IPS DF 19.7 (cell line): Measurements from ENCODE around the gene SYTL3.

ENCODE experiments used
- DNase-seq: peaks from one replicate; pipeline ENCODE4 v3.0.0-alpha.2; 2013; ENCODE audit warnings: low read depth, low spot score

Gene SYTL3

DNA sequence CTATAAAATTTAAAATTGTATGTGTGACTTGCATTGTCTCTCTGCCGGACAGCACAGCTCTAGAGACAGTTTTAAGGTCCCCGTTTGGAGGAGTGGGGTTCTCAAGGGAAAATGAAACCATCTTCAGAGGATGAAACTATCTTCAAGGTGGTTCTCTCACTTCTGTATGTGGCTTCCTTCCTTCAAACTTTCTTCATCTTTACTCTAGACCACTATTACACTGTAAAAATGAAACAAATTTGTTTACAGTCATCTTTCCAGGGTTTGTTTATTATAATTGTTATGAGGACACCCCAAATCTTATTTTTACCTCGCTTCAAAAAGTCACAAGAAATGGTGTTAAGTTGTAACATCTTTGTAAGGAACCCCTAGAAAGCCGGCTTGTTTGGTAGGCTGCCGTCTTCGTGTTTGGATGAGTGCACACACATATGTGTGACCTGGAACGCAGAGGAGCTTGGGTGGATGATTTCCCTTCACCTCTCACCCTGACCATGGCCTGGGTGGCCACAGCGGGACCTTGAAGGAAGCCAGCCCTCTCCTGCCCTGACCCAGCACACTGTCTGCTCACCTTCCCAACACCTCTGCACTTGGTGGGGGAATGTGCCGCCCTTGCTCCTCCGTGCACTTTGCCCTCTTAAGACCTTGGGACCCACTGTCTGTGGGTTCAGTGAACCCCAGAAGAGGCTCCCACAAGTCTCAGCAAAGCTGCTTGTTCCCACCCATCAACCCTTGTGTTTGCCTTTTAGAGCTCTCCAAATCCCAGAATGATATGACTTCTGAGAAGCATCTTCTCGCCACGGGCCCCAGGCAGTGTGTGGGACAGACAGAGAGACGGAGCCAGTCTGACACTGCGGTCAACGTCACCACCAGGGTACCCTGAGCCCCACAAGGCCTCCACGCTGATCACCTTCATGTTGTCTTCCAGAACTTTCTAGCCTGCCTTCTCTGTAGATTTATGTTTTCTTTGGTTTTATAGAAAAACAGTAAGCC is 67.8 kb downstream of the SYTL3 start:
- no peak for DNase-seq

DNA sequence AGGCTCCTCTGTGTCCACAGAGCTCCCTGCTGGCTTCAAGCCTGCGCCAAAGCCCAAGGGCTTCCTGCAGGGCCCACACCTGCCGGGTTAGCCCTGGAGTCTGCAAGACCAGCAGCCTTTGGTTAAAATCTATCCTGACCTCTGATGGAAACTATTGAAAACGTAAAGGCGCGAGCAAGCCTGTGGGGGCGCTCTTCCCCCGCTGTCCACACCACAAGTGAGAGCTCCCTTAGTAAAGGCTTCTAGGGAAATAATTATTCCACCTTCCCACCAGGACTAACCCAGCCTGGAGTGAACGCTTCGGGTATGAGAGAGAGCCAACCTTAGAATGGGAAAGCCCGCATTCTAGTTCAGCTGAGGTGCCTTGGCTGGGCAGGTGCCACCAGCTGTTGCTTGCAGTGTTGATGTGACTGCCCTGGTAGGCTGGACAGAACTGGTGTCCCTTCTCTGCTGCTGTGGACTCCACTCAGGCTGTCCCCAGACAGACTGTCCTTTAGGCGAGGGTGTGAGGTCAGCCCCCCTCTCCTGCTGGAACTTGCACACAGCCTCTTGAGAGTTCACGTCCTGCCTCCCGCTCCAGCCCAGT is 68.7 kb downstream of the SYTL3 start:
- DNase-seq = peak; percentile 59

DNA sequence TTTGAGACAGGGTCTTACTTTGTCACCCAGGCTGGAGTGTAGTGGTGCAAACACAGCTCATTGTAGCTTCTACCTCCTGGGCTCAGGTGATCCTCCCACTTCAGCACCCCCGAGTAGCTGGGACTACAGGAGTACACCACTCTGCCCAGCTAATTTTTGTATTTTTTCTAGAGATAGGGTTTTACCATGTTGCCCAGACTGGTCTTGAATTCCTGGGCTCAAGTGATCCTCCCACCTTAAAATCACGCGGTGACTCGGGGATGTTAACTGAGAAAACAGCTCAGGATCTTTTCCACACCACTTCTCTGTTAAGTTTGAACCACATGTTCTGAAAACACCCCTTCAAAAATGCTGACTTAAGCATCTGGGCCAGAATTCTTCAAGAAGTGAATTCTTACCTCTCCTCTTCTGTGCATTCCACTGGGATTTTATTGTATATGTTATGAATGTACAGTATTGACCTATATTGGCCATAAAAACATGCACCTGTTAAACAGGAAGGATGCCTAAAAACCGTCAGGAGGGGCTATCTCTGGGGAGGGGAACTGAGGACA is 72.4 kb downstream of the SYTL3 start:
- no peak for DNase-seq

DNA sequence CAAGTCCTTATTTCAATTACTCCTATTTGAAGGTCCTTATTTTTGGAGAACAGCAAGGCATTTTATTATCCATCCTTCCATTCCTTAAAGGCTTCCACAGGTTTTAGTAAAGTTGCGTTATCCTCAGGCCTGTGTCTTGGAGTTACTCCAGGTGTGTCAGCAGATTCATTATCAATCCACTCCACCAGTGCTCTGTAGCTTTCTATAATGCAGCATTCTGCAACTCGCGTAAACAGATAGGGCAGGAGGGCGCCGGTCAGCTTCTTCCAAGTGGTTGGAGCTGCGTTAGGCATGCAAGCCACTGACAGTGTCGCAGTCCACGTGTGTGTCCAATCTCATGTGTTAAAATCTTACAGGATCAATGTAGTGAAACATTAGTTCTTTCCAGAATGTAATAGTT is 75.8 kb downstream of the SYTL3 start:
- DNase-seq = no peak

DNA sequence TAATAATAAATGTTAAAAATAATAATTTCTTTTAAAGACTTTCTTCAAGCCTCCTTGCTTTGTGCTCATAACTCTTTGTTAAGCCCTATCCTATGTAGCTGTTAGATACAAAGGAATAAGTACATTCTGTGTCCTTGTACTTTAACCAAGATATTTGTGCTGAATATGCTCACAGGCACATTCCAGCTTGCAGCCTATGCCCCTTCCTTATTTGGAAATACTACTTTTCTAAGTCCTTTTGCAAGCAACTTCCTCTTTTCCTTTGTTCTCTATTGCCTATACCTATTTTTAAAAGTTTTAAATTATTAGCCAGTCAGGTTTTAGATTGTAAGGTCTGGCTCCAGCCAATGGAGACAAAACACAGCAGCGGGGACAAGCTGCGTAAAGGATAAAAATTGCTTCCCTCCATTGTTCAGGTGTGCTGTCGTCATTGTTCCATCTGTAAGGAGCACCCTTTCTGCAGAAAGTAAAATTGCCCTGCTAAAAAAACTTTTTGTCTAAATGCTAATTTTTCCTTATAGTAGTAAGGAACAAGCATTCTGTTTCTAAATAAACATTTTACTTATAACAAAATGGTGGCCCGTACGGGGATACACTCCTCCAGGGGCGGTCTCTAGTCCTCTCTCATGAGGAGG is 80.2 kb downstream of the SYTL3 start:
- no peak for DNase-seq

DNA sequence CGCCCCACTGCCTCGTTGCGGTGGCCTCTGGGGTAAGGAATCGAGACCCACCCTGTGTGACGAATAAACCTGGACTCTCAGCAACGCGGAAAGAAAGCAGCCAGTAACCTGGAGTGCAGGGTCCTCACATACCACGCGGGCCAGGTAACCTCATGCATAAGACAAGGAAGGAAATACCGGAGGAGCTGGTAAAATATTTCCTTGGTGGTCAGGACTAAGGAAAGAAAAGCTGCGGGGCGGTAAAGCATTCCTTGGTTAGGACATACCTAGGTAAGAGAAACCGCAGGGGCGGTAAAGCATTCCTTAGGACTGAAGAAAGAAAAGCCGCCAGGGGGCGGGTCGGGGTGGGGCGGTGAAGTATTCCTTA is 80.7 kb downstream of the SYTL3 start:
- DNase-seq = peak; percentile 45

DNA sequence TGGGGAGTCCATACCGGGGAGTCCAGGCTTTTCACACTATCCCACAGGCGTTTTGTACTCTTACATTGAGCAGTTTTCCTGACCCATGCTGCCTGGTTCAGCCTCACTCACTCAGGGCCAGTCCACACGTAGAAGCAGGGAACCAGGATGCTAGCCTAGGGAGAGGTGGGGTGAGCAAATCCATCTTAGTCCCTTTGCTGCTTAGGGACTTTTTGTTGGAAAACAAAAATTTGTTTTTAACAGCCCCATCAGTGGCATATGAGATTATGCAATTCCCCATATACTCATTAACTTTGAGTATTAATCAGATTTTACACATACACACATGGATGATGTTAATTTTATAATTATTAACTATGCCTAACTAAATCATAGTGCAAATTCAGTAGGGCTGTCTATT is 85.2 kb downstream of the SYTL3 start:
- DNase-seq = no peak

DNA sequence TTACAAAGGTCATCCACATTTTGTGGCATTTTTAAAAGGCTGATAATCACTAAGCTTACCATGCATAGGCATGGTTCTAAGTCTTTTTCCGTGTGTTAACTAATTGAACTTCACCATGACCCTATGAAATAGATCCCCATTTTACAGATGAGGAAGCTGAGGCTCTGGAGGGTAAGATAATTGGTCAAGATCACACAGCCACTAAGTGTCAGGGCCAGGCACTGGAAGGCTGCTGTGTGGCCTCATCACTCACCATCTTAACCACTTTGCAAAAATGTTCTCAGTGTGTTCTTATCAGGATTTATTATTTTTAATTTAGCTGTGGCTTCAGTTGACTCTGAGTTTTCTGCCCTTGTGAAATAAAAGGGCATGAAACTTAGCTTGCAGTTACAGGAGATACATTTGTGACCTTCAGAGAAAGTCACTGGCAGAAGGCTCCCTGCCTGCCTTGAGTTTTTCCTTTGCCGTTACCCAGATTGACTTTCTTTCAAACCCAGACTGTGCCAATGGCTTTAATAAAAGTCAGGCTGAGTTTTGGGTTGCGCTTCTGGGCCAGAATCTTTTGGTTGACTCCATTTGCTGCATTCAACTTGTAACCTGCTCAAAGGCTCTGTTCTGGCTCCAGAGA is 87.3 kb downstream of the SYTL3 start:
- no peak for DNase-seq

DNA sequence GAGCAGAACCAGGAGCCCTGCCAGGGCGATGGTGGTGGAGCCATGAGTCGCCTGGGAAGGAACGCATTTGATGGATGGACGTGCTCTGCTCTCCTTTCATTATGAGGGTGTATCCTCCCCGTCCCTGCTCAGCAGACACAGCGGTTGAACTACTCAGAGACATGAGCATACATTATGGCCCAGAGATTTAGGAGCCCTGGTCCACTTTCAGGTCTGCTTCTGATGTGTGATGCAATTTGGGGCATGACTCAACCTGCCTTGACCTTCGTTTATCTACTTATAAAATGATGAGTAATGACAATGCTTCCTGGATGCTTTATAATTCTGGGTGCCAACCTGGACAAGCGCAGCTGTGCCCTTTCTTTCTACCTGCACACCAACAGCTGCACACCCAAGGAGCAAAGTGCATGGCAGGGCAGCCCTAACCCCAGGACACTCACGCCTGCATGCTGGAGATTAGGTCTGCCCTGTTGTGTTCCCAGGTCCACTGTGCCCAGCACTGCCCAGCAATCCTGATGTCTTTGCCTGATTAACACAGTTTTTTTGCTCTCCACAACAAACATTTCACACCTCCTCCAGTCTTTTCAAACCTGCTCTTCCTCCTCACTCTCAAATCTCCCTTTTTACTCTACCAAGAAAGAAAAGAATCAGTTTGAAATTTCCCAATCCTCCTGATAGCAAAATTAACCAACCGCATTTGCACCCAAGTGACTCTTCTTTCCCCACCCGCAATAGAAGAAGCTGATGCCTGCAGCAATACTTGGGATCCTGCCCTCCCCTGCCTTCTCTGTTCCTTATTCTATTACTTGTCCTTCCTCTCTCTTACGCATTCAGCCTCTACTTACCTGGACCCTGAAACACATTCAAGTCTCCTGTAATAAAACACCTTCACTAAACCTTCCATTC is 88.1 kb downstream of the SYTL3 start:
- no peak for DNase-seq

DNA sequence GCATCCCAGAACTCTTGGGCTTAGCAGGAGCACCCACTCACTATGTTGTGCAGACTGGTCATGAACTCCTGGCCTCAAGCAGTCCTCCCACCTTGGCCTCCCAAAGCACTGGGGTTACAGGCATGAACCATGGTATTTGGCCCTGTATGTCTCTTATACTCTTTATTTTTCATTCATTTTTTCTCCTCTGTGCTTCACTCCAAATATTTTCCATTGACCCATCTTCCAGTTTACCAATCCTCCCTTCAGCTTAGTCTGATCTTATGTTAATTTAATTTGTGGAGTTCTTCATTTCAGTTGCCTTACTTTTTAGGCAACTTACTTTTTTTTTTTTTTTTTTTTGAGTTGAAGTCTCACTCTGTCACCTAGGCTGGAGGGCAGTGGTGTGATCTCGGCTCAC is 89.8 kb downstream of the SYTL3 start:
- DNase-seq = no peak

DNA sequence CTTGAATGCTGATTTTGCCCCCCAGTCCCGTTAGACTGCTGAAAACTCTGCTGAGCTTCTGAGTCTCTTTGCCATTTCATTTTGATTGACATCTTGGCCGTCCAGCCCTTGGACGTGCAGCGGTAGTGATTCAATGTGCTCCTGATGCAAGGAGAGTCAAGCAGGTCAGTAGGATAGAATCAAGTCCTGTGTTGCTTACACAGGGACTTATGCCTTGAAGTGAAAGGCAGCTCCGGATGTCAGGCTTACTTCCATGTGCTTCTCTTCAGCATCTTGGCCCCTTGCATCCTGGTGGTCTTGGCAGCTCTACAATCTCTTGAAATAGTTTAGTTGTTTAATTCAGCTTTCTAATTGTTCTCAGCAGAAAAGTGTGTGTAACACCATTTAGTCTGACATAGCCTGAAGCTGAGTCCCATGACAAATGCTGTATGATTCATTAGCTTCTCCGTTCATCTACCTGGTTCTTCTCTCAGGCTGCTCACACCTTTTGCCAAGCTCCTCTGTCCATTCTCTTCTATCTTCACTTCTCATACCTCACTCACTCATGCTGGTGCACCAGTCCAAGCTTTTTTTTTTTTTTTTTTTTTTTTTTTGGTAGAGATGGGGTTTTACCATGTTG is 93.3 kb downstream of the SYTL3 start:
- DNase-seq = no peak

DNA sequence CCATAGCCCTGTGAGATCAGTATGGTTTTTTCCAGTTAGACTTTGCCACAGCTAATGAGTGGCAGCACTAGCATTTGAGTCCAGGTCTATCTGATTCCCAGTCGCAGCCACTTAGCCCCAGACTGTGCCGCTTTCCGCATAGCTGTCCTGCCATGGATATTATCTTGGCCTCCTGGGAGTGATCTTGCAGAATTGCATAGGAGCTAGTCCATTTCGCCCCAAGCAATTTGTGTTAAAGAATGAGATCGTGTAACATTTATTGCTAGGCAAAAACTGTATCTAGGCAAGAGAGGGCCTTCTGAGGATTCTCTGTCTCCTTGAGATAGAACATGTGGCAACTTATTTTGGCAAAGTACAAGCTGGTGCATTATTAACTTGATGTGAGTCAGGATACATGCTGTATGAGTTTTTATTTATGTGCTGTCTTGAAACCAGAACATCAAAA is 95.2 kb downstream of the SYTL3 start:
- DNase-seq = no peak

DNA sequence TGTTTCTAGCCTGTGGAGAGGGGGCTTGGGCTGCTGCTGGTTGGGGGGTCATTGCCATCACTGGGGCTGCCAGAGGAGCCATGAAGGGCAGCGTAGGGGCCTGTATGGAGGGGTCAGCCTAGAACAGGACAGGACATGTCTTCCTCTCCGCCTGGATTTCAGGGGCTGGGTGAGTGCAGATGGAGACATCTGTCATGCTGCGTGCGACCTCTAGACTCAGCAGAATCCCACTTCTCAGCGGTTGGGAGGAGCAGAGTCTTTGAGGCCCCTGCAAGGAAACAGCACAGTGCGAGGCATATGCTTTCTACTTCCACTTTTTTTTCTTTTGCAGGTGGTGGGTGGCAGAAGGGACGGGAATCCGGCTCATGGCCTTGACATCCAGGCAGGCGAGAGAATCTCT is 101.4 kb downstream of the SYTL3 start:
- no peak for DNase-seq

DNA sequence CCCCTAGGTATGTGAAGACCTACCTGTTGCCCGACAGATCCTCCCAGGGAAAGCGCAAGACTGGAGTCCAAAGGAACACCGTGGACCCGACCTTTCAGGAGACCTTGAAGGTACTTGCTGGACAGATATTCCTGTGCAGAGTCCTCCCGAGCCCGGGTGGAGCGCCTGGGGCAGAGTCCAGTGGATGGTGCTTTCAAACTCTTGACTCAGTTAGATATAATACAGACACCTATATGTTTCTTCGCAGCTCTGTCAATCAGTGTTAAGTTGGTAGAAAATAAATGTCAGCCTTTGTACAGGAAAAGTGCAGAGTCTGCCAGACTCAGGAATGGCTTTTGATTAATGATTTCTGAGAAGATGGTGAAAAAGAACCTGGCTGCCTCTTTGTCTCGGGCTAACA is 102.1 kb downstream of the SYTL3 start:
- DNase-seq = no peak

DNA sequence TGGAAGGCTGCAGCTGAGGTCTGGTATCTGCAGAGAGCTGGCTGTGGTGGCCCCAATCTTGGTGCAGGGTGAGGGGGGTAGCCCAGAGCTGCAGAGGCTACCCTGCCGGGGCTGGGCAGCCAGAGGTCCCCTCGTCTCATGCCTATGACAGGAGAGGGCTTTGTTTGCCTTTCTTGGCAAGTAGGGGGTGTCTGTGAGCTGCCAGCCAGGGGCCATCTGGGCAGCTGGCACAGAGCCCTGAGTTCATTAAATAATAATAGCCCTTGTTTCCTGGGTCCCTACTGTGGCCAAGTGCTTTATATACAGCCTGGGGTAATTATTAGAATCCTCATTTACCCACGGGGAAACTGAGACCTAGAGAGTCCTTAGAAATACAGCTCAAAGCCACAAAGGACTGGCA is 102.8 kb downstream of the SYTL3 start:
- DNase-seq = no peak

DNA sequence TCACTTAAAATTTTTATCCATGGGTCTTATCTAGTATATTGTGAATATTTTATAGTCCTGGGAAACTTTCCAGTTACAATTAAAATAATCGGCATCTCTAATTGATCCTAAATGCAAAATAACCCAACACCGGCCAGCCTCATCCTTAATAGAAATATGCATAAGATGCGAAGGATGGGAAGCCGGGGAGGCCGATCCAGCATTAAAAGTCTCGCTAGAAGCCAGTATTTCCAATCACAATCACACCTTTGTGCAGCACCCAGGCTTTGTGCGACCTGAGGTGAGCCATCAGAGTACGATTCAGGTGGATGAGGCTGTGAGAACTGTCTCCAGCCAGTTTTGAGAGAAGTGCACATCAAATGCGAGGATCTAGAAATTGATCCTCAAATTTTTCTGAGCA is 104.0 kb downstream of the SYTL3 start:
- no peak for DNase-seq

DNA sequence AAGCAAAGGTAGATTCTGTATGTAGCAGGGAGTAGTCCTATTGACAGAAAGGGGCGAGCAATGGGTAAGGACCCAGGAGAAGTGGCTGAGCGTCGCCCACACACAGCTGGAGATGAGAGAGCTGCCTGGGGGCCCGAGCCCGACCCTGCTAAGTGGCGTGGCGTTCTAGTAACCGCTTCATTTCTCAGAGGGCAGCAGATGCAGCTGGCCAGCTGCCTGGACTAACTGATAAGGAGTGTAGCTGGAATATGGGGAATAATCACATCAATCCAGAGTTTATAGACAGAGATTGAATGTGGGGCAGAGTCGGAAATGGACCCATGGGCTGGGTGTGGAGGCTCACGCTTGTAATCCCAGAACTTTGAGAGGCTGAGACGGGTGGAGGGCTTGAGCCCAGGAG is 104.9 kb downstream of the SYTL3 start:
- DNase-seq = no peak

DNA sequence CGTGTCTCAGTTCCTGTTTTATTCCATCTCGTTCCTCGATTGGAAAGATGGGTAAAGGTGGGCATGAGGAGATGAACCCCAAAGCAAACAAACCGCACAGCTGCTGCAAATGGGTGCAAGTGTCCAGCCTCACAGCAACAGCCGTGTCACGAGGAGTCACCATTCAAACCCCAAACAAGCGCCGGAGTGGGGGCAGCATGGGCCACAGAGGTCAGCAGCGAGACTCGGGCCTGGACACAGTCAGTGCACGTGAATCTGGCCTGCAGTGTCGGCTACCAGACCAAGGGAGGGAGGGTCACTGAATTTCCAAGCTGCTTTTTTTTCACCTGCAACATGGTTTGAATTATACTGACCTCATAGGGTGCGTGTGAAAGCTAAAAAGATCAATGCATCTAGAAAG is 105.8 kb downstream of the SYTL3 start:
- no peak for DNase-seq

DNA sequence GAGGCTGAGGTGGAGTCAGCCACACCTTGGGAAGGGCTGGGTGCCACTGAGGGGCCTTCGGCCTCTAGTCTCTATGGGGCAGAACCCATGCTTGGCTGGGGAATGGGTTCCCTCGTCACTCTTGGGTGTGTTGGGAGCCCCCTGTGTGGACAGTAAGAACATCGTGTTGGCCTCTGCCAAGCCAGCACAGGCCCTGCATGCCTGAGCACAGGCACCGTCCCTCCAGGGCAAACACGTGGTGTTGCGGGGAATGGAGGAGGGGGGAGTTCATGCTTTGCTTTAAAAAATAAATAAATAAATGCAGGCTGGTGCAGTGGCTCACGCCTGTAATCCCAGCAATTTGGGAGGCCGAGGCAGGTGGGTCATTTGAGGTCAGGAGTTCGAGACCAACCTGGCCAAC is 106.3 kb downstream of the SYTL3 start:
- DNase-seq = no peak

DNA sequence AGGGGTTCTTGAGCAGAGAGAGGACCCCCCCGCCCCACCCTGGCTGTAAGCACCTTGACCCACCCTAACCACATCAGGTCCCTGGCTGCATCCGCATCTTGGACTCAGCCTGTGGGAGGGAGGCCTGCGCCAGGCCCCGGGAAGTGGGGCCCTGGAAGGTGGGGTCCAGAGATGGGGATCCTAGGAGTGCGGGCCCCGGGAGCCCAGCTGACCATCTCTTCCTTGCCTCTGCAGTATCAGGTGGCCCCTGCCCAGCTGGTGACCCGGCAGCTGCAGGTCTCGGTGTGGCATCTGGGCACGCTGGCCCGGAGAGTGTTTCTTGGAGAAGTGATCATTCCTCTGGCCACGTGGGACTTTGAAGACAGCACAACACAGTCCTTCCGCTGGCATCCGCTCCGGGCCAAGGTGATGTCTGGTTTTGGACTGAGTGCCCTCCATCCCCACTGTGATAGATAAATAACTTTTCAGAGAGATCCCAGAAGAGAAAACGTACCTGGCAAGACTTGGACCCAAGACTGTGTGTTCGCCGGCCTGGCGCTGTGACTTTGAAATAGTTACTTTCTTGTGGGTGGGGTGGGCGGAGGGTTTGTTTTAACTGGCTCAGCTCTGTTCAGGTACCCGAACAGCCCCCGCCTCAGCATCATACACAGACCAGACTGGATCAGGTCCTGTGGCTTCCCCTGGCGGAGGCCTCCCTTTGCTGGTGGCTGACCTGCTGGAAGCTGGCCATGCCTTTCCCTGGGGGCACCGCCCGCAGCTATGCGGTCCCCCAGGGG is 107.3 kb downstream of the SYTL3 start:
- no peak for DNase-seq
